CD4-positive, alpha-beta T cell (primary cell): ENCODE measurements around the gene PRM2. TPM values are rescaled to one million over a fixed set of nuclear protein-coding genes. Genes with fewer than 3 reads are reported as not detected.
"Not testable (repeated sequence)": the region's sequence is repeated elsewhere in the genome, so short reads cannot be mapped to it uniquely, and the experiment has no call there.

Source experiments
- ATAC-seq: fragments of 200-7000 bp; cut with Tn5 transposase; one replicate; pipeline ENCODE4 v1.10.0; 2022; ENCODE audit warnings: mild to moderate bottlenecking; ENCODE audit not compliant: poor library complexity
- CTCF ChIA-PET: fragments of 350-600 bp; sonication (Branson Sonifier 250); formaldehyde crosslinking; loops from one replicate; lab custom pipeline; 2021; ENCODE audit warnings: antibody characterized with exemption, inconsistent platforms; lab: Charles Lee
- POLR2A ChIA-PET: fragments of 350-600 bp; sonication (Branson Sonifier 250); formaldehyde crosslinking; loops from one replicate; lab custom pipeline; 2021; ENCODE audit warnings: antibody characterized with exemption, inconsistent platforms; lab: Charles Lee
- DNase-seq, 14 experiments: peaks; one replicate each; pipeline ENCODE4 v3.0.0-alpha.2; 2013 to 2020; ENCODE audit warnings: mixed read lengths in 2 of 14
- H3K27ac ChIP-seq, 2 donors: one replicate each; pipeline versions ENCODE4 v1.5.1 to v1.7.0; 2013; ENCODE audit warnings: low read length in 2 of 2, low read depth in 1 of 2, mild to moderate bottlenecking in 1 of 2
- H3K27me3 ChIP-seq, 2 experiments: 1 replicate in 1 of 2; 2 replicates in 1 of 2; pipeline versions ENCODE4 v1.6.1 to v1.7.0; 2013; ENCODE audit warnings: low read length in 2 of 2, control low read depth in 1 of 2, mild to moderate bottlenecking in 1 of 2, moderate library complexity in 1 of 2; ENCODE audit not compliant: insufficient read depth in 2 of 2, control insufficient read depth in 1 of 2
- H3K36me3 ChIP-seq: one replicate; pipeline ENCODE4 v1.6.1; 2013; ENCODE audit warnings: low read length, control low read depth; ENCODE audit not compliant: insufficient read depth
- H3K4me1 ChIP-seq: one replicate; pipeline ENCODE4 v1.6.1; 2013; ENCODE audit warnings: low read length, control low read depth; ENCODE audit not compliant: insufficient read depth
- H3K4me3 ChIP-seq: one replicate; pipeline ENCODE4 v1.5.1; 2013; ENCODE audit warnings: mild to moderate bottlenecking, low read length, moderate library complexity
- H3K9me3 ChIP-seq, 2 experiments: 1 replicate in 1 of 2; 2 replicates in 1 of 2; pipeline versions ENCODE4 v1.6.1 to v1.7.0; 2013; ENCODE audit warnings: low read length in 2 of 2, mild to moderate bottlenecking in 2 of 2, control low read depth in 1 of 2, moderate library complexity in 1 of 2; ENCODE audit not compliant: control insufficient read depth in 1 of 2, insufficient read depth in 1 of 2
- H3K27ac Mint-ChIP-seq: one replicate; pipeline ENCODE4 v1.8.0; 2020; ENCODE audit warnings: mixed read lengths
- H3K27me3 Mint-ChIP-seq: one replicate; pipeline ENCODE4 v1.8.0; 2021; ENCODE audit warnings: mixed read lengths
- H3K36me3 Mint-ChIP-seq: one replicate; pipeline ENCODE4 v1.8.0; 2021; ENCODE audit warnings: low read depth, mixed read lengths
- H3K4me1 Mint-ChIP-seq: one replicate; pipeline ENCODE4 v1.8.0; 2021; ENCODE audit warnings: low read depth, mixed read lengths
- H3K4me3 Mint-ChIP-seq: one replicate; pipeline ENCODE4 v1.8.0; 2020; ENCODE audit warnings: mild to moderate bottlenecking, mixed read lengths
- H3K9me3 Mint-ChIP-seq: one replicate; pipeline ENCODE4 v1.8.0; 2020; ENCODE audit warnings: mixed read lengths
- CTCF ChIP-seq: fragments of 200-600 bp; IDR thresholded peaks from one replicate; pipeline ENCODE4 v1.8.0; 2022; ENCODE audit warnings: antibody characterized with exemption, mild to moderate bottlenecking
- intact Hi-C, 2 experiments: fragments of 100-400 bp; cut with DNase I in 1 of 2; cut with micrococcal nuclease in 1 of 2; formaldehyde crosslinking; loops; one replicate each; pipeline versions ENCODE4 v1.15.1 to v1.9.0; 2023 to 2025; cut with DNase I, micrococcal nuclease
- total RNA-seq, 174 experiments: library from RNA in 2 of 174; stranded (reverse) in 2 of 174; gene quantifications; one replicate each; pipeline ENCODE4 v1.2.3 and lab custom pipeline; 2021 to 2026

Gene PRM2
- total RNA-seq, 2 experiments from 2014 or later: not detected

- intact Hi-C loops: no loop called here
- Mint-ChIP-seq H3K9me3 (no peaks in the 10 kb centered on the region), H3K4me1 (peaks cover 7% of the 10 kb centered on the region), H3K4me3 (no peak overlapping the region), H3K27me3 (no peaks in the 10 kb centered on the region), H3K36me3 (no peaks in the 10 kb centered on the region), H3K27ac (no peak overlapping the region)
- Histone ChIP-seq H3K9me3 (no peaks in the 10 kb centered on the region), H3K27ac (no peak overlapping the region), H3K4me1 (no peaks in the 10 kb centered on the region), H3K4me3 (no peak overlapping the region), H3K36me3 (no peaks in the 10 kb centered on the region), H3K27me3 (peaks cover 0 to 3% of the 10 kb centered on the region in 2 experiments)
- CTCF ChIA-PET: no interaction called here
- POLR2A ChIA-PET: no interaction called here
- TF ChIP-seq CTCF: no peak
- ATAC-seq: no peak
- DNase-seq: no peak
Observed at GRCh38 chr16:11290102-11290893, 14.0 kb upstream of the PRM2 start.

GRCh38 chr16:11289696-11290095 lies 13.4 kb upstream of the PRM2 start:
- ATAC-seq, H3K4me3 ChIP-seq, intact Hi-C loops, H3K27me3 Mint-ChIP-seq, DNase-seq, POLR2A ChIA-PET, H3K9me3 Mint-ChIP-seq, H3K9me3 ChIP-seq, H3K4me1 ChIP-seq, H3K27ac ChIP-seq, H3K36me3 ChIP-seq, CTCF ChIA-PET, H3K4me1 Mint-ChIP-seq, H3K27me3 ChIP-seq, H3K36me3 Mint-ChIP-seq, H3K4me3 Mint-ChIP-seq, H3K27ac Mint-ChIP-seq: not testable (repeated sequence)

- ChIA-PET POLR2A (no interaction called here), CTCF (no interaction called here)
- Mint-ChIP-seq H3K4me3 (no peak overlapping the region), H3K27ac (no peak overlapping the region), H3K9me3 (no peaks in the 10 kb centered on the region), H3K4me1 (peaks cover 7% of the 10 kb centered on the region), H3K27me3 (no peaks in the 10 kb centered on the region), H3K36me3 (no peaks in the 10 kb centered on the region)
- H3K27me3 ChIP-seq: peaks cover 0 to 3% of the 10 kb centered on the region in 2 experiments
- intact Hi-C loops: no loop called here
- ATAC-seq (no peak), DNase-seq (no peak)
- H3K27ac ChIP-seq: no peak overlapping the region
- no peaks in the 10 kb centered on the region for H3K9me3 ChIP-seq
- no peaks in the 10 kb centered on the region for H3K36me3 ChIP-seq
- no peak for TF ChIP-seq CTCF
- H3K4me1 ChIP-seq: no peaks in the 10 kb centered on the region
- H3K4me3 ChIP-seq: no peak overlapping the region
Observed at GRCh38 chr16:11289202-11289601, 12.9 kb upstream of the PRM2 start.

- Histone ChIP-seq H3K36me3 (no peaks in the 10 kb centered on the region), H3K4me3 (no peak overlapping the region), H3K27ac (no peak overlapping the region), H3K27me3 (no peaks in the 10 kb centered on the region), H3K4me1 (no peaks in the 10 kb centered on the region), H3K9me3 (no peaks in the 10 kb centered on the region)
- intact Hi-C loops: no loop called here
- ChIA-PET CTCF (no interaction called here), POLR2A (no interaction called here)
- Mint-ChIP-seq H3K4me3 (no peak overlapping the region), H3K27me3 (no peaks in the 10 kb centered on the region), H3K36me3 (no peaks in the 10 kb centered on the region), H3K9me3 (no peaks in the 10 kb centered on the region), H3K4me1 (no peaks in the 10 kb centered on the region), H3K27ac (no peak overlapping the region)
- TF ChIP-seq CTCF: no peak
- DNase-seq (no peak), ATAC-seq (no peak)
Observed at GRCh38 chr16:11285842-11286241, 9.6 kb upstream of the PRM2 start.
